ENCODE data around the gene C11orf98. TPM values are rescaled to one million over a fixed set of nuclear protein-coding genes. Genes with fewer than 3 reads are reported as not detected.

C11orf98 gene
- total RNA-seq, result 10 to 100 TPM; 88.4 to 93.5 TPM

- no peaks in the 10 kb centered on the region for H3K27me3 Mint-ChIP-seq
- H3K36me3 Mint-ChIP-seq (ENCODE audit: low read depth), result peaks cover 51% of the 10 kb centered on the region
- peak within 1 kb of the TSS; percentile 88 for H3K27ac Mint-ChIP-seq
- H3K9me3 Mint-ChIP-seq, result no peaks in the 10 kb centered on the region
- peaks cover 52% of the 10 kb centered on the region for H3K4me1 Mint-ChIP-seq
- peak within 1 kb of the TSS; percentile 93 for H3K4me3 Mint-ChIP-seq
- ChIA-PET CTCF (interaction anchor here (0.5 to 2.8 kb wide), 27 partner anchors 8 to 263 kb away, joined by 3 to 16 read pairs (median 6); partner anchors contain the start of genes B3GAT3, EEF1G, INTS5 and ROM1), POLR2A (interaction anchor here (0.7 to 9.6 kb wide), 66 partner anchors 9 to 328 kb away, joined by 3 to 212 read pairs (median 5); partner anchors contain the start of genes AHNAK, ASRGL1, B3GAT3 and BSCL2)
- peak; percentile 96 for DNase-seq
Measured at GRCh38 chr11:62665075-62665598, at the start of gene C11orf98, which contains the start of gene CSKMT. C11orf98 (minus strand) TSS chr11:62665210; CDS start chr11:62665169, 41 bp downstream. CSKMT (plus strand) TSS chr11:62665312; CDS start chr11:62665880, 568 bp downstream.

GRCh38 chr11:62713343-62713742, 48.3 kb upstream of the C11orf98 start:
- H3K36me3 Mint-ChIP-seq (ENCODE audit: low read depth), result peaks cover 79% of the 10 kb centered on the region
- H3K9me3 Mint-ChIP-seq, result no peaks in the 10 kb centered on the region
- peaks cover 78% of the 10 kb centered on the region for H3K4me1 Mint-ChIP-seq
- ChIA-PET CTCF (interaction anchor here (1.0 to 1.1 kb wide), 3 partner anchors 16 to 168 kb away, joined by 3 to 4 read pairs (median 3); partner anchors contain the start of gene SLC3A2), POLR2A (interaction anchor here (0.8 to 14.0 kb wide), 9 partner anchors 14 to 141 kb away, joined by 3 to 234 read pairs (median 4); partner anchors contain the start of genes CSKMT, GANAB, HNRNPUL2 and LBHD1)
- no peak for DNase-seq
- H3K4me3 Mint-ChIP-seq, result peak overlapping the region; percentile 47
- peak overlapping the region; percentile 93 for H3K27ac Mint-ChIP-seq
- H3K27me3 Mint-ChIP-seq, result no peaks in the 10 kb centered on the region

GRCh38 chr11:62712861-62713260, 47.9 kb upstream of the C11orf98 start:
- Mint-ChIP-seq H3K4me3 (peak overlapping the region; percentile 47), H3K27ac (peak overlapping the region; percentile 93), H3K9me3 (no peaks in the 10 kb centered on the region), H3K4me1 (peaks cover 78% of the 10 kb centered on the region), H3K36me3 (ENCODE audit: low read depth) (peaks cover 74% of the 10 kb centered on the region), H3K27me3 (no peaks in the 10 kb centered on the region)
- DNase-seq, result no peak
- ChIA-PET POLR2A (interaction anchor here (0.8 to 14.0 kb wide), 7 partner anchors 15 to 141 kb away, joined by 3 to 234 read pairs (median 6); partner anchors contain the start of genes C11orf98, CSKMT, HNRNPUL2 and LBHD1), CTCF (interaction anchor here (1.0 to 1.6 kb wide), 4 partner anchors 17 to 168 kb away, joined by 3 to 4 read pairs (median 4); partner anchors contain the start of gene SLC3A2)

GRCh38 chr11:62712276-62712812, 47.3 kb upstream of the C11orf98 start:
- Mint-ChIP-seq H3K27ac (peak overlapping the region; percentile 93), H3K4me1 (peaks cover 80% of the 10 kb centered on the region), H3K9me3 (no peaks in the 10 kb centered on the region), H3K27me3 (no peaks in the 10 kb centered on the region), H3K36me3 (ENCODE audit: low read depth) (peaks cover 69% of the 10 kb centered on the region), H3K4me3 (peak overlapping the region; percentile 47)
- POLR2A ChIA-PET, result interaction anchor here (0.8 to 14.0 kb wide), 7 partner anchors 15 to 142 kb away, joined by 3 to 234 read pairs (median 6); partner anchors contain the start of genes C11orf98, CSKMT, HNRNPUL2 and LBHD1
- CTCF ChIA-PET, result interaction anchor here (1.1 to 1.6 kb wide), 2 partner anchors 18 to 169 kb away, joined by 3 to 4 read pairs; partner anchors contain the start of gene SLC3A2
- DNase-seq, result no peak

- Mint-ChIP-seq H3K4me1 (peaks cover 79% of the 10 kb centered on the region), H3K36me3 (ENCODE audit: low read depth) (peaks cover 46% of the 10 kb centered on the region), H3K27me3 (no peaks in the 10 kb centered on the region), H3K9me3 (no peaks in the 10 kb centered on the region), H3K27ac (peak overlapping the region; percentile 94), H3K4me3 (peak overlapping the region; percentile 92)
- CTCF ChIA-PET, result interaction anchor here (1.0 to 3.1 kb wide), 5 partner anchors 16 to 171 kb away, joined by 4 to 11 read pairs (median 4); partner anchors contain the start of genes HNRNPUL2, SLC3A2, TTC9C and ZBTB3
- peak; percentile 41 for DNase-seq
- POLR2A ChIA-PET, result interaction anchor here (0.6 to 14.0 kb wide), 27 partner anchors 13 to 172 kb away, joined by 3 to 234 read pairs (median 5); partner anchors contain the start of genes C11orf98, CSKMT, EEF1G and HNRNPUL2
Measured at GRCh38 chr11:62710001-62710345, 45.0 kb upstream of the C11orf98 start.

- Mint-ChIP-seq H3K4me1 (peaks cover 75% of the 10 kb centered on the region), H3K27me3 (no peaks in the 10 kb centered on the region), H3K27ac (peak overlapping the region; percentile 94), H3K36me3 (ENCODE audit: low read depth) (peaks cover 41% of the 10 kb centered on the region), H3K9me3 (no peaks in the 10 kb centered on the region), H3K4me3 (peak overlapping the region; percentile 92)
- DNase-seq, result peak; percentile 98
- ChIA-PET CTCF (interaction anchor here (1.0 to 3.1 kb wide), 6 partner anchors 15 to 315 kb away, joined by 3 to 11 read pairs (median 4); partner anchors contain the start of genes HNRNPUL2, SLC3A2, TTC9C and ZBTB3), POLR2A (interaction anchor here (0.6 to 14.0 kb wide), 35 partner anchors 9 to 173 kb away, joined by 3 to 234 read pairs (median 5); partner anchors contain the start of genes C11orf98, CSKMT, EEF1G and HNRNPUL2)
Measured at GRCh38 chr11:62709247-62710000, 44.4 kb upstream of the C11orf98 start.

GRCh38 chr11:62708793-62709192, 43.8 kb upstream of the C11orf98 start:
- POLR2A ChIA-PET, result interaction anchor here (0.7 to 14.0 kb wide), 34 partner anchors 8 to 172 kb away, joined by 3 to 234 read pairs (median 5); partner anchors contain the start of genes C11orf98, CSKMT, EEF1G and HNRNPUL2
- Mint-ChIP-seq H3K4me3 (peak overlapping the region; percentile 92), H3K4me1 (peaks cover 68% of the 10 kb centered on the region), H3K27me3 (no peaks in the 10 kb centered on the region), H3K27ac (peak overlapping the region; percentile 94), H3K9me3 (no peaks in the 10 kb centered on the region), H3K36me3 (ENCODE audit: low read depth) (peaks cover 38% of the 10 kb centered on the region)
- DNase-seq, result peak; percentile 61
- CTCF ChIA-PET, result interaction anchor here (0.8 to 3.1 kb wide), 8 partner anchors 14 to 314 kb away, joined by 3 to 11 read pairs (median 4); partner anchors contain the start of genes HNRNPUL2, SLC3A2, TMEM179B and TTC9C

GRCh38 chr11:62708392-62708791, 43.4 kb upstream of the C11orf98 start:
- Mint-ChIP-seq H3K27ac (peak overlapping the region; percentile 94), H3K4me1 (peaks cover 64% of the 10 kb centered on the region), H3K9me3 (no peaks in the 10 kb centered on the region), H3K4me3 (peak overlapping the region; percentile 92), H3K36me3 (ENCODE audit: low read depth) (peaks cover 34% of the 10 kb centered on the region), H3K27me3 (no peaks in the 10 kb centered on the region)
- DNase-seq, result no peak
- ChIA-PET CTCF (interaction anchor here (0.8 to 3.1 kb wide), 7 partner anchors 14 to 314 kb away, joined by 3 to 11 read pairs (median 3); partner anchors contain the start of genes HNRNPUL2, TMEM179B and TTC9C), POLR2A (interaction anchor here (0.8 to 14.0 kb wide), 26 partner anchors 8 to 174 kb away, joined by 3 to 234 read pairs (median 7); partner anchors contain the start of genes C11orf98, CSKMT, EEF1G and HNRNPUL2)

GRCh38 chr11:62707277-62707861, 42.4 kb upstream of the C11orf98 start, which contains the start of the genes BSCL2 and GNG3:
BSCL2 (minus strand) TSS chr11:62707424; CDS start chr11:62707195, 229 bp downstream.
GNG3 (plus strand) TSS chr11:62707676; CDS start chr11:62708296, 620 bp downstream.
- H3K27ac Mint-ChIP-seq, result peak within 1 kb of the TSS; percentile 94
- no peaks in the 10 kb centered on the region for H3K9me3 Mint-ChIP-seq
- peaks cover 57% of the 10 kb centered on the region for H3K4me1 Mint-ChIP-seq
- no peaks in the 10 kb centered on the region for H3K27me3 Mint-ChIP-seq
- DNase-seq, result no peak
- ChIA-PET POLR2A (interaction anchor here (0.7 to 14.0 kb wide), 19 partner anchors 8 to 175 kb away, joined by 3 to 234 read pairs (median 9); partner anchors contain the start of genes C11orf98, CSKMT, GANAB and HNRNPUL2), CTCF (interaction anchor here (1.1 to 2.0 kb wide), 3 partner anchors 78 to 96 kb away, joined by 3 to 6 read pairs (median 4); partner anchors contain the start of gene TMEM179B)
- H3K4me3 Mint-ChIP-seq, result peak within 1 kb of the TSS; percentile 92
- peaks cover 29% of the 10 kb centered on the region for H3K36me3 Mint-ChIP-seq (ENCODE audit: low read depth)

- POLR2A ChIA-PET, result interaction anchor here (0.7 to 14.0 kb wide), 23 partner anchors 9 to 175 kb away, joined by 3 to 234 read pairs (median 6); partner anchors contain the start of genes C11orf98, CSKMT, EEF1G and GANAB
- H3K4me3 Mint-ChIP-seq, result peak overlapping the region; percentile 92
- H3K36me3 Mint-ChIP-seq (ENCODE audit: low read depth), result peaks cover 30% of the 10 kb centered on the region
- H3K9me3 Mint-ChIP-seq, result no peaks in the 10 kb centered on the region
- H3K27ac Mint-ChIP-seq, result no peak overlapping the region
- DNase-seq, result no peak
- H3K27me3 Mint-ChIP-seq, result no peaks in the 10 kb centered on the region
- CTCF ChIA-PET, result interaction anchor here (1.1 to 2.7 kb wide), 4 partner anchors 13 to 95 kb away, joined by 4 to 8 read pairs (median 6); no protein-coding TSS in a partner anchor
- peaks cover 56% of the 10 kb centered on the region for H3K4me1 Mint-ChIP-seq
Measured at GRCh38 chr11:62706850-62707247, 41.8 kb upstream of the C11orf98 start.
